ENCODE results near the gene POLR3G. TPM values are rescaled to one million over a fixed set of nuclear protein-coding genes. Genes with fewer than 3 reads are reported as not detected.
A peak's percentile ranks its signal among the peaks of the same experiment; 100 is the strongest.

POLR3G gene
- total and polyA plus RNA-seq, 12 donors: 0.13 to 2.1 (median 0.54) TPM

- Histone ChIP-seq H3K36me3 (no peaks in the 10 kb centered on the region), H3K27ac (no peak overlapping the region), H3K27me3 (no peaks in the 10 kb centered on the region), H3K9me3 (no peaks in the 10 kb centered on the region), H3K4me3 (peak overlapping the region in 1 of 10 donors; percentile 63), H3K4me1 (peaks cover 0 to 14% (median 7%) of the 10 kb centered on the region in 9 donors)
- WGBS, 2 donors: 60 to 76% methylated on average over 2 of the region's 2 CpGs
- ATAC-seq: no peak
- no peak for DNase-seq
- intact Hi-C loops (cut with DNase I): loop anchor here in 4 of 10 donors (1.0 to 5.0 kb wide), 4 partner anchors 34 to 342 kb away; partner anchors contain the start of genes MBLAC2 (in 1 of the 4) and POLR3G (in 1 of the 4)
- TF ChIP-seq CTCF (IDR thresholded peaks at IDR 0.05): no peak
Observed at GRCh38 chr5:90440644-90441043, 34.0 kb upstream of the POLR3G start.

DNA sequence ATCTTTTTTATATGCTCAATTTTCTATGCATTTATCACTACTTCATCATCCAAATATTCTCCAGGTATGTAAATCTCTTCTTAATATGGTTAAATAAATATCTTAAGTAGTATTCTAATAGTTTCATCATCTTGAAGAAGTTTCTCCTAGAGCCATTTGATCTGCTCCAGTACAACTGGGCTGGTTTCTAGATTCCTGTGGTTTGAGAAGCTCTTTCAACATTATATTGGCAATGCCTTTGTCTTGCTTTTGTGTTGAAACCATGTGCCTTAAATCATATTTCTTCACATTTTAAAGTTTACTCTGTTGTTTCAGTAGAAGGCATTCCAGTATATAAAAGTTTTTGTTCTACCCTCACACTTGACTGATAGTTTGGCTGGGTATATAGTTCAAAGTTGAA is 27.7 kb upstream of the POLR3G start:
- no peak overlapping the region for H3K27ac ChIP-seq
- H3K9me3 ChIP-seq: peaks cover 0 to 9% (median 0%) of the 10 kb centered on the region in 11 donors
- ATAC-seq (no peak), DNase-seq (no peak)
- H3K4me1 ChIP-seq: no peaks in the 10 kb centered on the region
- H3K27me3 ChIP-seq: no peaks in the 10 kb centered on the region
- intact Hi-C loops (cut with DNase I): no loop called here
- H3K4me3 ChIP-seq: no peak overlapping the region
- TF ChIP-seq CTCF (IDR thresholded peaks at IDR 0.05): no peak
- H3K36me3 ChIP-seq: no peaks in the 10 kb centered on the region

DNA sequence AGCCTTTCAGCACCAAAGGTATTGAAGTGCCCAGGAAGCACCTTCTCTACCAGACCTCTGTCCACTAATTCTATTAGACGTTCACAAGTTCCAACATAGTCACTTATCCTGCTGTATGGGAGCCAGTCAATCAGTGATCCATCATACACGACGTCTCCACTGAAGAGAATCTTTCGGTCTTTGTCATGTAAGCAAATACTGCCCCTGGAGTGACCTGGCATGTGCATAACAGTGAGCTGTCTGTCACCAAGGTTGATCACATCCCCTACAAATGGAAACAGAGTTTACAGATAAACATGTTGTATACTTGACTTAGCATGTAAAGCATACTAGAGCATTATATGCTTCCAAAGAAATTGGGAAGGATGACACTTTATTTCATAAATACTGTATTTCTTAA is 13.4 kb upstream of the POLR3G start:
- Histone ChIP-seq H3K9me3 (peaks cover 0 to 3% (median 0%) of the 10 kb centered on the region in 11 donors), H3K27ac (no peak overlapping the region), H3K36me3 (peaks cover 0 to 26% (median 0%) of the 10 kb centered on the region in 9 donors), H3K27me3 (no peaks in the 10 kb centered on the region), H3K4me3 (no peak overlapping the region), H3K4me1 (no peaks in the 10 kb centered on the region)
- no peak for DNase-seq
- TF ChIP-seq CTCF (IDR thresholded peaks at IDR 0.05): no peak
- ATAC-seq: no peak
- intact Hi-C loops (cut with DNase I): no loop called here
- 68 to 70% methylated on average over 4 of the region's 4 CpGs for WGBS, 2 donors

DNA sequence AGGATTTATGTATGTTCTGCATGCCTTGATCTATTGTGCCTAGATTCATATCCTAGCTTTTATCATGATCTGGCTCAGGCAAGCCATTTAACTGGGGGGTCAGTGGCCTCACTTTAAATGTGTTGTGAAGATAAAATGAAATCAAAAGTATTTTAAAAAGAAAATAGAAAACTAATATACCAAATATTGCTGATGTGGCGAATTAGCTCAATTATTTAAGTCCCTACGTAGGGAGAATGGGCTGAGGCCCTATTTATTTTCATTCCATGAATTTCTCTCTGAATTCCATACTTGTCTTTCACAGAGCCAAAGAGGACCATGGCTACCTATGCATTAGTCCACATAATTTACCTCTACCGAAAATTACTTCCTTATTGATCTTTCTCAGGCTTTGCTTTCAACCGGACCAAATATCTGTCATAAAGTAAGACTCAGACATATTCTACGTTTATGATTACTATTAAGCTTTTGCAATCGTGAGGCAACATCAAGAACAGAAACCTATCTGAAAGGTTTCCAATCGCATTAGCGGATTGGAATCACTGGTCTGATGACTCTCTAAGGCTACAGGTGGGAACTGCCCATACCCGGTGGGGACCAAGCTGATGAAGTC is 1.8 kb upstream of the POLR3G start:
- no peaks in the 10 kb centered on the region for H3K27me3 ChIP-seq
- intact Hi-C loops (cut with DNase I): loop anchor here in 4 of 10 donors (5.0 to 10.0 kb wide), 3 partner anchors 52 to 66 kb away; partner anchors contain the start of genes LYSMD3 (in 3 of the 4) and CETN3 (in 2 of the 4)

More for the DNA sequence above, 1.8 kb upstream of the POLR3G start:
- Histone ChIP-seq H3K4me1 (peaks cover 0 to 30% (median 19%) of the 10 kb centered on the region in 9 donors), H3K36me3 (no peaks in the 10 kb centered on the region), H3K4me3 (peak overlapping the region; percentile 65 to 95 (median 82)), H3K27ac (no peak overlapping the region), H3K9me3 (peaks cover 0 to 12% (median 0%) of the 10 kb centered on the region in 11 donors)
- 59 to 60% methylated on average over 9 of the region's 9 CpGs for WGBS, 2 donors
- no peak for DNase-seq
- ATAC-seq: no peak
- no peak for TF ChIP-seq CTCF (IDR thresholded peaks at IDR 0.05)
